H7 (cell line): Measurements from ENCODE around the gene IGSF9B. TPM values are rescaled to one million over a fixed set of nuclear protein-coding genes. Genes with fewer than 3 reads are reported as not detected.

Experiments
- DNase-seq: peaks from one replicate; pipeline ENCODE4 v3.0.0; 2012
- H3K27me3 ChIP-seq: 2 replicates; pipeline ENCODE4 v1.6.0; 2011; ENCODE audit warnings: mild to moderate bottlenecking, low read length; ENCODE audit not compliant: control insufficient read depth, insufficient read depth
- H3K36me3 ChIP-seq: replicated peaks from 2 replicates; pipeline ENCODE4 v1.5.1; 2011; ENCODE audit warnings: low read length; ENCODE audit not compliant: control insufficient read depth, insufficient read depth
- H3K4me3 ChIP-seq: 2 replicates; pipeline ENCODE4 v1.5.1; 2011; ENCODE audit warnings: low read depth, mild to moderate bottlenecking, control low read depth, low read length, moderate library complexity; ENCODE audit not compliant: insufficient read depth
- total RNA-seq: library from RNA; depleted of rRNA; stranded (reverse); fragments of >200 nt; shearing (Covaris generic); gene quantifications from 2 replicates; pipeline ENCODE4 v1.2.3, GENCODE V29; 2014

Gene IGSF9B
- total RNA-seq, 1 experiment from 2014 or later: 6.1 TPM

DNA sequence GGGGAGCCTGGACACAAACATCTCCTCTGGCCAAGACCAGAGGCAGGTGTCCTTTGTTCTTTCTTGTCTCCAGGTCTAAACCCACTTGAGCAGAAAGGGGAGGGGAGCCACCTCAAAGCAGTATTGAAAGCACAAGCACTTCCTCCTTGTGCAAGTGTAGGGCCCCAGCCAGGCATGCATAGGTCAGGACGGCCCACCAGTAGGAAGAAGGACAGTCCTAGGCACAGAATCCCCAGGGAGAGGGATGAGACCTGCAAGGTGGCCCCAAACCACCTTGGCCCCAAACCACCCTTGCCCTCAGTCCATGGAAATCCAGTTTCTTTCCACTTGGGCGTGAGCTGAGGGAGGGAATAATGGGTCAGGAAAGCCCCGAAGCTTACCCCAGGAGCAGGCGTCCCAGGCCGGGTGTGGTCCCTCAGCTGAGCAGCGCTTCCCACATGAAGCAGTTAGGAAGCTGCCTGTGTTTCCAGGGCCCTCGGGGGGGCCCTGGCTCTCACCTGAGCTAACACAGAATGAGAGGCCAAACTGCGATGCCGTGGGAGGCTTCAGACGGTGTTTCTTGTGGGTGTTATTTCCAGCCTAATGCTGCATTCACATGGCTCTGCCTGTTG, 20.4 kb upstream of the IGSF9B start:
- H3K27me3 ChIP-seq: no peaks in the 10 kb centered on the region
- no peak overlapping the region for H3K4me3 ChIP-seq
- H3K36me3 ChIP-seq: no peaks in the 10 kb centered on the region
- DNase-seq: no peak

DNA sequence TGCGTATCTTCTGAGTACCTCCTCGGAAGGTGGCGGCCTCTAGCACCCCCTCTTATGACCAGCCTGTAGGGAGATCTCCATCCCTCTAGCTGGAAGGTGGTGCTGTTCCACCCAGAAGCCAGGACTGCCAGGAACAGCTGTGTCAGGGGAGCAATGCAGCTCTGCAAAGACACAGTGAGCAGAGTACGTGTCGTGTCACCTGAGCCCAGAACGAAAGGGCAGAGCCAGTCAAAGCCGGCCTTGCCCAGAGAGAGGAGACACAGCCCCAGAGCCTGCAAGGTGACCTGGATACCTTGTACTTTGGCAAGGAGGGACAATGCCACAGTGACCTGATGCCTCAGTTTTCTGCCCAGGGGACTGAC, 18.7 kb upstream of the IGSF9B start:
- Histone ChIP-seq H3K4me3 (no peak overlapping the region), H3K36me3 (no peaks in the 10 kb centered on the region), H3K27me3 (no peaks in the 10 kb centered on the region)
- DNase-seq: no peak

DNA sequence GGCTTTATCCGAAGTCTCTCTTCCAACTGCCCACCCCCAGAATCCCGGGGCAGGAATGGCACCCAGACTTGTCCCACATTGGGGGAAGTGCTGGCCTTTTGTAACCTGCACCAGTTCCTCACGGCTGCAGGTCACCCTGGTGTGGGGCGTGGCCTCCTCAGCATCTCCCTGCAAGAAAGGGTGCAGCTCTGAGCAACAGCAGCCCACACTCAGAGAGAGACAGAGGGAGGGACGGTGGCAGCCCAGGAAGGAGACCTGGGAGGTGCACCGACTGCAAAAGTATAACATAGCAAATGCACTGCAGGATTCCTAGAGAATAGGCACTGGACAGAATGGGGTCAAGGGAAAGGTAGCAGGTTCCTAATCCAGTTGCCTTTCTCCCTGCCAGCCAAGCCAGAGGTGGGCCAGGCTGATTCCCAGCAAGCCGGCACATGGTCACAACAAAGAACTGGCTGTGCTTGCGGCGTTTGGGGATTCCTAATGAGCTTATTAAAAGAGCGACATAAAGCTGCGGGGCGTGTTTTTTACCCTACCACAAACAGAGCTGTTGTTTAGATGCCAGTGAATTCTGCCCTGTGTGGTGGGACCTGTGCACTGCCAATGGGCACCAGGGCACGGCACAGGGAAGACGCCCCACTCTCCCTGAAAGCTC, 18.2 kb upstream of the IGSF9B start:
- Histone ChIP-seq H3K27me3 (no peaks in the 10 kb centered on the region), H3K4me3 (no peak overlapping the region)
- no peak for DNase-seq

DNA sequence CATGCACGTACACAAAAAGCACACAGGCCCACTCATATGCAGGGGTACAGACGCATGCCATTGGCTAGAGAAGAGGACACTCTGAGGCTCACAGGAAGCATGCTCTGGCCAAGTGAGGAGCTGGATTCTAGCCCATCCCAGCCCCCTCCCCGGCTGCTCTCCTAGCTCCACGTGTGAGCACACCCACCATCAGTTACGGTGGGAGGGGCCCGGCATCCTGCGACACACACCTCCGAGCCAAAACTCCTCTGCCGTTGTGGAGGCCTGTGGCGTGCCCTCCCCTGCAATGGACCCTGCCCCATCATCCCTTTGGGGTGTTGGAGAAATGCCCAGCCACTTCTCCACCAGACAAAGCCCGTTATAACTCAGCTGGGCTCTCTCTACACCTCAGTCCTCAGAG, 15.1 kb upstream of the IGSF9B start:
- no peak overlapping the region for H3K4me3 ChIP-seq
- DNase-seq: no peak

More for the DNA sequence above, 18.2 kb upstream of the IGSF9B start:
- no peaks in the 10 kb centered on the region for H3K36me3 ChIP-seq

DNA sequence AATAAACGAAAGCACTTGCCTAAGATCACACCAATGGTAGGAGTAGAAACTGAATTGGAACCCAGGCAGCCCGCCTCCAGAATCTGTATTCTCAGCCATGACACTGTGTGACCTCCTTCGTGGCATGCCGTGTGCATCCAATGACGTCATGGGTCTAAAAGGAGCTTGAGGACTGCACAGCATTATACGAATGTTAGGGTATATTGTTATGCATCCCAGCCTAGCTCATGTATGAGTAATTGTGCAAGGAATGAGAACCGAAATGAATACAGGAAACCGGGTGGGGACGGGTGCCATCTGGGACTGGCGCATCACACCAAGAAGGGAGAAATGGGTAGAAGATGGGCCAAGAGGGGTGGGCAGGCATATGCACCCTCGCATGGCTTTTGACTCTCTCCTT, 12.3 kb upstream of the IGSF9B start:
- Histone ChIP-seq H3K36me3 (no peaks in the 10 kb centered on the region), H3K4me3 (no peak overlapping the region), H3K27me3 (peaks cover 11% of the 10 kb centered on the region; the same call in 1 of the 2 replicates)
- DNase-seq: no peak

More for the DNA sequence above, 15.1 kb upstream of the IGSF9B start:
- Histone ChIP-seq H3K27me3 (peaks cover 9% of the 10 kb centered on the region; the same call in 1 of the 2 replicates), H3K36me3 (no peaks in the 10 kb centered on the region)

DNA sequence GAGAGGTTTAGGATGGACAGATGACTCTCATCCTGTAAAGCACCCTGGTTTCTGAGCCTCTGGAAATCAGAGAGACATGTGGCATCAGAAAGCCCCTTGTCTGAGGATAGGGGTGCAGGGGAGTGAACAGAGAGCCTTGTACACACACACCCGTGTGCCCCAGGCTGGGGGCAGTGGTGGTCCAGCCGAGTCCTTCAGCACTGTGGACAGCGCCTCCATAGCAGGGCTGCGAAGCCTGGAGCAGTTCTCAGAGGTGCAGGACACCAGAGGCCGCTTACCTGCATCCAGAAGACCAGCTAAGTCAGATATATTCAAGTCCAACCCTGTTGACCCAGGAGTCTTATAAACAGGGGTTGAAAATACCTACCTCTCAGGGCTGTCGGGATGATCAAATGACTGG, 11.5 kb upstream of the IGSF9B start:
- Histone ChIP-seq H3K36me3 (no peaks in the 10 kb centered on the region), H3K27me3 (peaks cover 11% of the 10 kb centered on the region; the same call in 1 of the 2 replicates), H3K4me3 (no peak overlapping the region)
- DNase-seq: peak; percentile 83

DNA sequence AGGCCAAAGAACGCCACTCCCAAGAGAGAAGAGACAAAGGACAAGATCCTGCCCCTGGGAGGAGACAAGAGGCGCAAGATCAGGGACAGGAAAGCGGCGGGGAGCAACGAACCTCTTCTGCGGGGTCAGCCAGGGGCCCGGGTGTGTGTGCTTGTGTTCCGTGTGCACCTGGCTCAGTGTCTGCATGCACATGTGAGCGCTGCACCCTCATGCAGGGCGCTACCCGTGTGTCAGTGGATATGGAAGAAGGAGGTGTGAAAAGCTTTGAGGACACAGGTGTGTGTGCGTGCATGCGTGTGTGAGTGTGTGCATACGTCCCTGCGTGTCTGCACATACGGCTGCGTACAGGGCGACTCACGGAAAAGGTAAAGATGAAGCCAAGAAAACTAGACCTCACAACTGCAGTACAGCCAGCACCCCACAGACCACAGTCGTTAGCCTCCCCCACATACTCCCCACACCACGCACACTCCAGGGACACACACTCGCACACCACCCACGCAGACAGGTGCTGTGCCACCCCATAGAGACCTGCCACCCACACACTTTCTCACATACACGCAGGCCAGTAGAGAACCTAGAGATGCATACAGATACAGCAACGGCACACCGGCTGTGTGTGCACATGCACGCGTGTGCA, 11.0 kb upstream of the IGSF9B start:
- DNase-seq: no peak
- no peak overlapping the region for H3K4me3 ChIP-seq
- H3K36me3 ChIP-seq: no peaks in the 10 kb centered on the region
- peaks cover 11% of the 10 kb centered on the region; the same call in 1 of the 2 replicates for H3K27me3 ChIP-seq

DNA sequence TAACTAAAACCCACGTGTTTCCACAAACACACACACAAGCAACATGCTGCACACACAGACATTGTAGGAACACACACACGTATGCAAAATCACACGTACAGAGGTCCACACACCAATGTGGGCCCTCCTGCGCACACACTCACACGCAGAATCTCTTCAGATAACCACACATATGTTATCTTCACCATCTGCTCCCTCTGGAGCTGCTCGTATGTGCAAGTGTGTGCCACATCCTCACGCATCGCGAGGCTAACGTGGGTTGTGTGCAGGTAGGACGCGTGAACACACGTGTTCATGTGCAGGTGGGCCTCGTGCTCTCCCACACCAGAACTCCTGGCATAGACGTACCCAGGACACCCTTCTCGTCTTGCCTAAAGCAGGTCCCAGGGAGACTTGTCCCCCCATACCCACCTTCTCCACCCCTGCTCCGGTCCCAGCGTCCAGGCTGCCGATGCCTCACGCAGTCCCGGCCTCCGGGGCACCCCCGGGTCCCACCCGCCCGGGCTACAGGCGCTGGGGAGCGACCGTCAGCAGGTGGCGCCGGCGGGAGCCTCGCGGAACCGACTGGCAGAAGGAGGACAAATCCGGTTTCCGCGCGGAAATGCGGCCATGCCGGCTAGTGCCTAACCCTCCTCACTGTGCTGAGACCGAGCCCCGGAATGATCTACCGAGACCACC, 10.3 kb upstream of the IGSF9B start:
- peak; percentile 96 for DNase-seq

DNA sequence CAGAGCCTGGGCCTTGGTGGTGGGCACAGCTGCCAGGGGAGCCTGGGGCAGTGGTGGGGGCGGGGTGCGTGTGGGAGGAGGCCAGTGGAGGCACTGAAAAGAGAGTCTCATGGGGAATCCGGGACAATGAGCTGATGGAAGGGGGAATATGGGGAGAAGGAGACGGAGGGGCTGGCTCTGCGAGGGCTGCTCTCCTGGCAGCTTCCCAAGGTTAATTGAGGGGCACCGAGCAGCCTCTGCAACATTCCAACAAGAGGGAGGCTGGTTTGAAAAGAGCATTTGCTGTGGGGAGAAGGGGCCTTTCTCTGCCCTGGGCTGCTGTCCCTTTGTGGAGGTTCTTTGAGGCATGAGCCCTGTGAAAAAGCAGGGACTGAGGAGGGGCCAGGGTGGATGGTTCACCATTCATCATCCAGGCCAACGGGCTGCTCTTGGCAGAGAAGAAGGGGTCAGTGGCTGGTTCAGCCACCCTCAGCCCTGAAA, 9.4 kb upstream of the IGSF9B start:
- DNase-seq: no peak
- Histone ChIP-seq H3K36me3 (no peaks in the 10 kb centered on the region), H3K27me3 (peaks cover 11% of the 10 kb centered on the region; the same call in 1 of the 2 replicates), H3K4me3 (no peak overlapping the region)

More for the DNA sequence above, 10.3 kb upstream of the IGSF9B start:
- H3K4me3 ChIP-seq: no peak overlapping the region
- H3K27me3 ChIP-seq: peaks cover 11% of the 10 kb centered on the region; the same call in 1 of the 2 replicates
- H3K36me3 ChIP-seq: no peaks in the 10 kb centered on the region

DNA sequence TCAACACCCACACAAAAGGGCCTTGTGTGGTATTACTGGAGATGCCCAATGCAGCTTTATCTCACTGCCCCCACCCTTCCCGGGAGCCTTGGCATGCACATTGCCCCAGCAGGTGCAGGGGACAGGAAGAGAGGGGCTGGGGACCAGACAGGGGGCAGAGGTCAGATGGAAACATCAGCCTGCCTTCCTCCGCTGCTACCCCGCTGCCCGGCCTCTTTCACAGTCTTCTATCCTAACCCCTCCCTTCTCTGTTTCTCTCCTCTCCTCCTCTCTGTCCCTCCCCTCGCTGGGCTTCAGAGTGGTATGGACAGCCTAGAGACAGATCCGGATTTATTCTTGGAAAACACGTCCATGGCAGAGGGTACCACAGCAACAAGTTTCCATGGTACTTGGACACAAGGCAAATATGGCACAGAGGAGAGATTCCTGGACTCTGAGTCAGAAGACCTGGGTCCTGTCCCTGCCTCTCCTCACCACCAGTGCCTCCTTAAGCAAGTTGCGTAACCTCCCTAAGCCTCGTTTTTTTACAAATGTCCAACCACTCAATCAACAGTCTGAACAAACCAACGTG, 8.3 kb upstream of the IGSF9B start:
- H3K4me3 ChIP-seq: no peak overlapping the region
- H3K36me3 ChIP-seq: no peaks in the 10 kb centered on the region
- DNase-seq: no peak
- H3K27me3 ChIP-seq: peaks cover 11% of the 10 kb centered on the region; the same call in 1 of the 2 replicates

DNA sequence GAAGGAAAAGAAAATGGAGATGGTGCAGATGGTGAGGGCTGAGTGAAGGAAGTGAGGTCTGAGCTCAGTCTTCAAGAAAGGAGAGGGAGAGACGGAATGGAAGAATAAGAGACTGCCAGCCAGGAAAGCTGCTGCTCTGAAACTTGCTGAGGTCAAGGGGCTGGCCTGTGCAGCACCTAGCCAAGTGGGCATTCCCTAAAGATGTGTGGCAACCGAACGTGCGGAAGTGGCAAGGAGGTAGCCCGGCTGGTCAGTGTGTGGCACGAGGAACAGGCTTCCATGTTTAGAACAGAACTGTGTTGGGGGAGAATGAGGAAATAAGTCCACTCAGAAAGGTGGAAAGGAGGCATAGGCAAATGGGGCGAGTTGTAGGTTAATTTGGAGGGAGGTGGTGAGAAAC, 7.6 kb upstream of the IGSF9B start:
- H3K4me3 ChIP-seq: no peak overlapping the region
- peaks cover 11% of the 10 kb centered on the region; the same call in 1 of the 2 replicates for H3K27me3 ChIP-seq
- DNase-seq: no peak
- no peaks in the 10 kb centered on the region for H3K36me3 ChIP-seq

DNA sequence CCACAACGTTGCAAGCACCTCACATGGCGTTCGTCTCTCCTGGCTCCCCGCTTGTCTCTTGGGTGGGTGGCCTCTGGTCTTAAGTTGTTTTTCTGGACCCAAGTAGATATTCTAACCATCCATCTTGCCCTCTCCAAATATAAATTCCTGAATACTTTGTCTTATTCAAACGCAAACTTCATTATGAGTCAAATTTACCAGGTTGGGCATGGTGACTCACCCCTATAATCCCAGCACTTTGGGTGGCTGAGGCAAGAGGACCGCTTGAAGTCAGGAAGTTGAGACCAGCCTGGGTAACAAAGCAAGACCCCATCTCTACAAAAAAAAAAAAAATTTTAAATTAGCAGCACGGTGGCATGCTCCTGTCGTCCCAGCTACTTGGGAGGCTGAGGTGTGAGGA, 5.1 kb upstream of the IGSF9B start:
- Histone ChIP-seq H3K4me3 (no peak overlapping the region), H3K36me3 (no peaks in the 10 kb centered on the region; the same call in 1 of the 2 replicates), H3K27me3 (peaks cover 10% of the 10 kb centered on the region)
- DNase-seq: no peak

DNA sequence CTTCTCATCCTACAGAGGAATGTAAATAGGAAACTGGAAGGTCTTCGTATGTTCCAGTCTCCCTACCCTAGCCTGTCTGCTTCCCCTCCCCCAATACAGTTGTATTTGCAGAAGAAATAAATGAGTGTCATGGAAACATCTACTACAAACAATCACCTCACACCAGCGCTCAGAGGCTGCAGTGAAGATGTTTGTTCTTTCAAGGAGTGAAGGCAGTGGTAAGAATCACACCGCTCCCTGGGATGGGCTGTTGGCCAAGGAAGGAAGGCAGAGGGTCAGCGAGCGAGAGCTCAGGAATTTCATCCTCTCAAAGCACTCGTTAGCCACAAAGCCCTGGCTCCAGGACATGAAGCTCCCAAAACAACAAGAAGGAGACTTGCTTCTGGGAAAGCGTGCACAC, 1.1 kb upstream of the IGSF9B start:
- no peak for DNase-seq

DNA sequence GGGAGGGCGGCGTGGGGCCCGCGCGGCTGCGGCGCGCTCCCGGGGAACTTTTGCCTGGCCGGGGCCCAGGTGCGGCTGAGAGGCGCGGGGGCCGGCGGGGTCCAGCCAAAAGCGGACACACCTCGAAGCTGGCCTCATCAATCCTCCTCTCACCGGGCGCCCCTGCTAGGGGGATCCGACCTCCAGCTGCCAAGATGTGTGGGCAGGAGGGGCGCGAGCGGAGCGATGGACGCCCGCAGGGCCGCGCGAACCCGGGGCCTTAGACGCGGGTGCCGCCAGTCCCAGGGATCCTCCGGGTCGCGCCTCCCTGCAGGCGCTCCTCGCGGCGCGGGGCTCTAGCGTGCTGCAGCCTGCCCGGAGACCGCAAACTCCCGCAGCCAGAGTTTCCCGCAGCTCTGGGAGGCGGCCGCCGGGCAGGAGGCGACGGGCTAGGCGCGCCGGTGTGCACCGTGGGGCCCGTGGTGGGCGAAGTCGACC, 785 bp downstream of the IGSF9B start:
- Histone ChIP-seq H3K27me3 (peaks cover 27% of the 10 kb centered on the region), H3K4me3 (peak overlapping the region; percentile 75), H3K36me3 (no peaks in the 10 kb centered on the region; the same call in 1 of the 2 replicates)
- peak; percentile 84 for DNase-seq

More for the DNA sequence above, 1.1 kb upstream of the IGSF9B start:
- Histone ChIP-seq H3K36me3 (no peaks in the 10 kb centered on the region; the same call in 1 of the 2 replicates), H3K27me3 (peaks cover 27% of the 10 kb centered on the region), H3K4me3 (no peak overlapping the region; the same call in 1 of the 2 replicates)
